DOHH2 (cell line): ENCODE measurements around the gene BACE2.

Source experiments
- EZH2phosphoT487 ChIP-seq: fragments of 200-600 bp; sonication (generic); IDR thresholded peaks from 2 replicates; pipeline ENCODE4 v1.6.1; 2017; ENCODE audit warnings: borderline replicate concordance, mild to moderate bottlenecking, antibody characterized with exemption, low read length, moderate library complexity, mixed read lengths
- TF ChIP-seq, protein P1 (sequence below): fragments of 200-600 bp; sonication (generic); IDR thresholded peaks from one replicate; pipeline ENCODE4 v1.5.1; 2014; ENCODE audit warnings: antibody characterized with exemption, mild to moderate bottlenecking, low read depth, low read length; ENCODE audit not compliant: poor library complexity, severe bottlenecking

GRCh38 chr21:41211060-41211805, 43.3 kb downstream of the BACE2 start:
- TF ChIP-seq, protein P1, sequence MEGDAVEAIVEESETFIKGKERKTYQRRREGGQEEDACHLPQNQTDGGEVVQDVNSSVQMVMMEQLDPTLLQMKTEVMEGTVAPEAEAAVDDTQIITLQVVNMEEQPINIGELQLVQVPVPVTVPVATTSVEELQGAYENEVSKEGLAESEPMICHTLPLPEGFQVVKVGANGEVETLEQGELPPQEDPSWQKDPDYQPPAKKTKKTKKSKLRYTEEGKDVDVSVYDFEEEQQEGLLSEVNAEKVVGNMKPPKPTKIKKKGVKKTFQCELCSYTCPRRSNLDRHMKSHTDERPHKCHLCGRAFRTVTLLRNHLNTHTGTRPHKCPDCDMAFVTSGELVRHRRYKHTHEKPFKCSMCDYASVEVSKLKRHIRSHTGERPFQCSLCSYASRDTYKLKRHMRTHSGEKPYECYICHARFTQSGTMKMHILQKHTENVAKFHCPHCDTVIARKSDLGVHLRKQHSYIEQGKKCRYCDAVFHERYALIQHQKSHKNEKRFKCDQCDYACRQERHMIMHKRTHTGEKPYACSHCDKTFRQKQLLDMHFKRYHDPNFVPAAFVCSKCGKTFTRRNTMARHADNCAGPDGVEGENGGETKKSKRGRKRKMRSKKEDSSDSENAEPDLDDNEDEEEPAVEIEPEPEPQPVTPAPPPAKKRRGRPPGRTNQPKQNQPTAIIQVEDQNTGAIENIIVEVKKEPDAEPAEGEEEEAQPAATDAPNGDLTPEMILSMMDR: no peak
- TF ChIP-seq EZH2phosphoT487: no peak
